SK-N-SH (cell line): Measurements from ENCODE around the gene ZNF414.

Source experiments
- CTCF ChIP-seq: fragments of 200-600 bp; sonication (generic); IDR thresholded peaks from 2 replicates; pipeline ENCODE4 v1.6.1; 2017; ENCODE audit warnings: antibody characterized with exemption, mild to moderate bottlenecking, moderate library complexity
- EZH2phosphoT487 ChIP-seq: fragments of 200-600 bp; sonication (generic); IDR thresholded peaks from 2 replicates; pipeline ENCODE4 v1.6.1; 2017; ENCODE audit warnings: low read depth, mixed run types, mild to moderate bottlenecking, antibody characterized with exemption, moderate library complexity, borderline replicate concordance
- GABPA ChIP-seq: IDR thresholded peaks from 2 replicates; pipeline ENCODE4 v1.4.0; 2012; ENCODE audit warnings: low read depth, mild to moderate bottlenecking
- MAX ChIP-seq: IDR thresholded peaks from 2 replicates; pipeline ENCODE4 v1.4.0; 2012; ENCODE audit warnings: low read depth
- POLR2AphosphoS5 ChIP-seq: IDR thresholded peaks from 2 replicates; pipeline ENCODE4 v1.6.1; 2012; ENCODE audit warnings: low read depth, low read length
- RXRA ChIP-seq: IDR thresholded peaks from 2 replicates; pipeline ENCODE4 v1.4.0; 2012; ENCODE audit warnings: low read depth, mild to moderate bottlenecking, borderline replicate concordance
- TCF12 ChIP-seq: IDR thresholded peaks from 2 replicates; pipeline ENCODE4 v1.4.0; 2012
- YY1 ChIP-seq: IDR thresholded peaks from 2 replicates; pipeline ENCODE4 v1.4.0; 2012; ENCODE audit warnings: low read depth, mild to moderate bottlenecking
- TF ChIP-seq, protein P1 (sequence below): IDR thresholded peaks from 2 replicates; pipeline ENCODE4; 2012
- TF ChIP-seq, protein P2 (sequence below): IDR thresholded peaks from 2 replicates; pipeline ENCODE4 v1.4.0; 2012; ENCODE audit warnings: low read depth, borderline replicate concordance

- no peak for TF ChIP-seq POLR2AphosphoS5
- no peak for TF ChIP-seq CTCF
- no peak for TF ChIP-seq RXRA
- no peak for TF ChIP-seq TCF12
- TF ChIP-seq, protein P1, sequence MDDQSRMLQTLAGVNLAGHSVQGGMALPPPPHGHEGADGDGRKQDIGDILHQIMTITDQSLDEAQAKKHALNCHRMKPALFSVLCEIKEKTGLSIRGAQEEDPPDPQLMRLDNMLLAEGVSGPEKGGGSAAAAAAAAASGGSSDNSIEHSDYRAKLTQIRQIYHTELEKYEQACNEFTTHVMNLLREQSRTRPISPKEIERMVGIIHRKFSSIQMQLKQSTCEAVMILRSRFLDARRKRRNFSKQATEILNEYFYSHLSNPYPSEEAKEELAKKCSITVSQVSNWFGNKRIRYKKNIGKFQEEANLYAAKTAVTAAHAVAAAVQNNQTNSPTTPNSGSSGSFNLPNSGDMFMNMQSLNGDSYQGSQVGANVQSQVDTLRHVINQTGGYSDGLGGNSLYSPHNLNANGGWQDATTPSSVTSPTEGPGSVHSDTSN, result no peak
- TF ChIP-seq YY1, result no peak
- TF ChIP-seq EZH2phosphoT487, result no peak
- no peak for TF ChIP-seq GABPA
- TF ChIP-seq, protein P2, sequence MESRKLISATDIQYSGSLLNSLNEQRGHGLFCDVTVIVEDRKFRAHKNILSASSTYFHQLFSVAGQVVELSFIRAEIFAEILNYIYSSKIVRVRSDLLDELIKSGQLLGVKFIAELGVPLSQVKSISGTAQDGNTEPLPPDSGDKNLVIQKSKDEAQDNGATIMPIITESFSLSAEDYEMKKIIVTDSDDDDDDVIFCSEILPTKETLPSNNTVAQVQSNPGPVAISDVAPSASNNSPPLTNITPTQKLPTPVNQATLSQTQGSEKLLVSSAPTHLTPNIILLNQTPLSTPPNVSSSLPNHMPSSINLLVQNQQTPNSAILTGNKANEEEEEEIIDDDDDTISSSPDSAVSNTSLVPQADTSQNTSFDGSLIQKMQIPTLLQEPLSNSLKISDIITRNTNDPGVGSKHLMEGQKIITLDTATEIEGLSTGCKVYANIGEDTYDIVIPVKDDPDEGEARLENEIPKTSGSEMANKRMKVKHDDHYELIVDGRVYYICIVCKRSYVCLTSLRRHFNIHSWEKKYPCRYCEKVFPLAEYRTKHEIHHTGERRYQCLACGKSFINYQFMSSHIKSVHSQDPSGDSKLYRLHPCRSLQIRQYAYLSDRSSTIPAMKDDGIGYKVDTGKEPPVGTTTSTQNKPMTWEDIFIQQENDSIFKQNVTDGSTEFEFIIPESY, result no peak
- no peak for TF ChIP-seq MAX
These were observed 29.6 kb downstream of the ZNF414 start for GRCh38 chr19:8484331-8484894.
